Gastroesophageal sphincter (tissue), 3 donors: ENCODE measurements around the gene KRTAP5-3.

ENCODE experiments used
- EP300 ChIP-seq: sonication (generic); formaldehyde crosslinking; IDR thresholded peaks from one replicate; pipeline ENCODE4 v1.6.1; 2017; ENCODE audit warnings: antibody characterized with exemption, mild to moderate bottlenecking
- POLR2A ChIP-seq, 2 donors: fragments of 450-650 bp; IDR thresholded peaks; one replicate each; pipeline ENCODE4 v1.6.1; 2017; ENCODE audit warnings: antibody characterized with exemption in 2 of 2, mild to moderate bottlenecking in 2 of 2, moderate library complexity in 1 of 2
- POLR2AphosphoS5 ChIP-seq: sonication (generic); formaldehyde crosslinking; IDR thresholded peaks from one replicate; pipeline ENCODE4 v1.6.1; 2017; ENCODE audit warnings: antibody characterized with exemption
- TF ChIP-seq, protein P1 (sequence below), 4 experiments: fragments of 200-600 bp in 2 of 4; fragments of 450-650 bp in 2 of 4; sonication (generic) in 1 of 4; IDR thresholded peaks; one replicate each; pipeline ENCODE4 v1.5.1; 2017 to 2019; ENCODE audit warnings: antibody characterized with exemption in 4 of 4, mild to moderate bottlenecking in 2 of 4, moderate library complexity in 2 of 4

DNA sequence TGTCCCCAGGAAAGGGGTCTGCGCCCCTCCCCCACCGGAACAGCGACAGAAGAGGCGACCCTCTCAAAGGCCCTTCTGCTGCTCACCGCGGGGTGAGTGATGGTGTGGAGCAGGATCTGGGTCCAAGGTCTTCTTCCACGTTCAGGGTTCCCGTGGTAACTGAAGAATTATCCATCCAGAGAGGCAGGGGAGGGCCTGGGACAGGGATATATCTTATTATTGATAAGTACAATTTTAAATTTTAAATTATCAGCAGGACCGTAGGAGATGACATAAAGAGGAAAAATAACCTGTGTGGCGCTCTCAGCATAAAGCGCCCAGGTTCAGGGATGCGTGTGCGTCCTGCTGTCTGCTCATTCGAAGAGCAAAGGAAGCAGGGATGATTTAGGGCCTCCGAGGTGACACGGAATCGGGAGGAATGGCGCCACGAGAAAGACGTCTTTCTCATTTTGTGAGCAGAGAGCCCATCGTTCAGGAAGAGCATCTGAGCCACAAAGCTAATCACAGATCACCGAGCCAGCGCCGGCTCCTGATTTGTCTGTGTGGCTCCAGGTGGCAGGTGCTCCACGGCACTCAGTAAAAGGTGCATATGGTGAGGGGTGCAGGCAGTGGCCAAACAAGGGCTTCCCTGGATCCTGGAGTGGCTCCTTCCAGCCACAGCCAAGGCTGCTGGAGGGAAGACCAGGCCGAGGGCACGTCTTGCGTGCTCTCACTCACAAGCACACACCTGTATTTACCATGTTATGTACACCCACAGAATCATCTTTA, 40.6 kb upstream of the KRTAP5-3 start:
- TF ChIP-seq POLR2A (IDR thresholded peaks at IDR 0.05) (no peak), POLR2AphosphoS5 (no peak), EP300 (no peak)
- TF ChIP-seq, protein P1, sequence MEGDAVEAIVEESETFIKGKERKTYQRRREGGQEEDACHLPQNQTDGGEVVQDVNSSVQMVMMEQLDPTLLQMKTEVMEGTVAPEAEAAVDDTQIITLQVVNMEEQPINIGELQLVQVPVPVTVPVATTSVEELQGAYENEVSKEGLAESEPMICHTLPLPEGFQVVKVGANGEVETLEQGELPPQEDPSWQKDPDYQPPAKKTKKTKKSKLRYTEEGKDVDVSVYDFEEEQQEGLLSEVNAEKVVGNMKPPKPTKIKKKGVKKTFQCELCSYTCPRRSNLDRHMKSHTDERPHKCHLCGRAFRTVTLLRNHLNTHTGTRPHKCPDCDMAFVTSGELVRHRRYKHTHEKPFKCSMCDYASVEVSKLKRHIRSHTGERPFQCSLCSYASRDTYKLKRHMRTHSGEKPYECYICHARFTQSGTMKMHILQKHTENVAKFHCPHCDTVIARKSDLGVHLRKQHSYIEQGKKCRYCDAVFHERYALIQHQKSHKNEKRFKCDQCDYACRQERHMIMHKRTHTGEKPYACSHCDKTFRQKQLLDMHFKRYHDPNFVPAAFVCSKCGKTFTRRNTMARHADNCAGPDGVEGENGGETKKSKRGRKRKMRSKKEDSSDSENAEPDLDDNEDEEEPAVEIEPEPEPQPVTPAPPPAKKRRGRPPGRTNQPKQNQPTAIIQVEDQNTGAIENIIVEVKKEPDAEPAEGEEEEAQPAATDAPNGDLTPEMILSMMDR (IDR thresholded peaks at IDR 0.05), result no peak
